Lung microvascular endothelial cell (primary cell): ENCODE data around the gene HERC2. TPM values are rescaled to one million over a fixed set of nuclear protein-coding genes. Genes with fewer than 3 reads are reported as not detected.

Experiments used
- DNase-seq, 2 donors: peaks; one replicate each; pipeline versions ENCODE4 v3.0.0 to v3.0.0-alpha.2; 2010; ENCODE audit warnings: low read depth in 2 of 2
- total RNA-seq: library from RNA; depleted of rRNA; stranded (reverse); fragments of >200 nt; gene quantifications from 2 replicates; pipeline ENCODE4 v1.2.1, GENCODE V29; 2014

HERC2 gene
- total RNA-seq, 1 donor from 2014 or later = 48.6 TPM

DNA sequence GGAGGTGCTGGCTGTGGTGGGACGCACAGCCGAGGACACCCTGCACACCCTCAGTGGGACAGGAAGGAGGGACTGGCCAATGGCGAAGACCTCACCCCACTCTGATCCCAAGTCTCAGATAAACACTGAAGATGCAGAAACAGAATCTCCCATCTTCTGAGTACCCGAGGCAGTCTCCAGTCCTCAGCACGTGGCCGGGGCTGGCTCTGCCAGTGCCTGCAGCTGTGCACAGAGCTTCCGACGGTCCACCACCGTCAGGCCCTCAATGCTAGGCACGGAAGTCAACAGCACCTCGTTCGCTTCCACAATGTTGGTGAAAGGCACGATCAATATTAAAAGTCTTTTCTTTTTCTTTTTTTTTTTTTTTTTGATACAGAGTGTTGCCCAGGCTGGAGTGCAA lies 206.1 kb downstream of the HERC2 start:
- DNase-seq = no peak

DNA sequence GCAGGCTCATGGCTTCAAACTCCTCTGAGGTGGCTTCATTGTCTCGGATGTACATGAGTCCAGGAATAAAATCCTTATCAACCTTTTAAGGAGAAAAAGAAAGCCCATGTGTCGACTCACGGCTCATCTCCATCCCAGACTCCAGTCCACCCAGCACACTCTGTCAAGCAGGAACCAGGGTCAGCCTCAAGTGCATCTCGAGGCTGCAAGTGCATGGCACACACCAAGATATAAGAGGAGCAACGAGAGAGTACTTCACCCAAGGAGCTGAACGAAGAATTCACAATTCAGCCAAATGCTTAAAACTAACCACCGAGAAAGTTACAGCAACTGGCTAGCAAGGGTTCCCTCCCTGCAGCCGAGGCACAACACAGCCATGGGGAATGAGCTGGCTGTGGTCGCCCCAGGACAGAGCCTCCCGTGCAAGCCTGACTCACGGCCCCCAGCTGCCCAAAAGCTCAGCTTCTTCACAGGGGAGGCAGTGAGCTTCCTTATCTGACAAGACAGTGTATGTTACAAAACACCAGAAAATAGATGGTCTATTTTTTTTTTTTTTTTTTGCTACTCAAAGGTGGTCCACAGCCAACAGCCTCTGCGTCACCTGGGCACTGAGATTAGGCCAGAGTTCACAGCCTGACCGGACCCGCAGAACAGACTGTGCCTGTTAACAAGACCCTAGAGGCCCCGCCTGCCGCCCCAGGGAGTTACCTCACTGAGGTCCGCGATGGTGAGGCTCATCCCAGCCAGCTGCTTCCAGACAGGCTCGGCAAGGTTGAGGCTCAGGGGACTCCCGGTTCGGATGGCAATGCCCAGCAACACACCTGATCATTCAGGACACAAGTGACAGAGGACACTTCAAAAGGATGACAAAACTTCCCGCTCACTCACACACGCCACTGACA lies 207.0 kb downstream of the HERC2 start:
- no peak for DNase-seq

DNA sequence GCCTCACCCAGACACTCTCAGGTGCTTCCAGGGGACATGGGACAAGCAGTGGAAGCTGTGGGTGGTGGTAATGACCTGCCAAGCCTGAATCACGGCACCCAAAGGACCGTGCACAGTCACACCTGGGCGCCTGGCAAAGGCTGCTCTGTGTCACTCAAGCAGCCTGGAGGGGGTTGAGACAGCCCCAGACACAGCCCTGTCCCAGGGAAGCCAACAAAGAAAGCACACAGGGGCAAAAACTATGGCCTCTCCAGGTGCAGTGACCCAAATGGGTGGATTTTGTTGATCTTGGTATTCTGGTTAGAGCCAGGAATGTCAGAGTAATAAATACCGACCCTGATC lies 207.9 kb downstream of the HERC2 start:
- DNase-seq = no peak

DNA sequence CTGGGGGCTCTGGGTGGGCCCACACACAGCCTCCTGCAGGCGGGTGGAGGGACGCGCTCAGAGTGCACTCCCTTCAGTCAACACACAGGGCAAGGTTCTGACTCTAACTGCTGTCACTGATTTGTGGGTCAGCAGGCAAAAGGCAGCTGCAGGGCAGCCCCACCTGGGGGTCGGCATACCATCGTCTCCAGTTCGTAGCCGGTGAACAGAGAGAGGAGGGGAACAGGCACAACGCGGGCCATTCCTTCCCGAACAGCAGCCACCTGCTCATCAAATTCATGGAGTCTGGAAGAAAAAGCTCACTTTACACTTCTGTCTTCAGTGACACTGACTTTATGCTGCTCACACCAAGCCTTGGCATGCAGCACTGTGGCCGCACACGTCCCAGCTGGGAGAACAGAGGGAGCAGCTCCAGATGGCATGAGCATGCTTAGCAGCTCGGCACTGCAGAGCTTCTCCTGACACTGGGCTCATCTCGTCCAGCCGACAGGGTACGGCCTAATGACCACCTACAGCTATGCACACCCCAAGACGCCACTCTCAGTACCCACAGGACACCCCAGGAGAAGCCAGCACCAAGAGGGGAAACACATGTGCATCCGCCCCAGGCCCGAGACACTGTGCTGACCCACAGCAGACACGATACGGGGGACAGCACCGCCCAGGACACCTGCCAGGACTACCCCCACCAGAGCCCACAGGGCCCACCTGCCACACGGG lies 208.4 kb downstream of the HERC2 start:
- DNase-seq = no peak

DNA sequence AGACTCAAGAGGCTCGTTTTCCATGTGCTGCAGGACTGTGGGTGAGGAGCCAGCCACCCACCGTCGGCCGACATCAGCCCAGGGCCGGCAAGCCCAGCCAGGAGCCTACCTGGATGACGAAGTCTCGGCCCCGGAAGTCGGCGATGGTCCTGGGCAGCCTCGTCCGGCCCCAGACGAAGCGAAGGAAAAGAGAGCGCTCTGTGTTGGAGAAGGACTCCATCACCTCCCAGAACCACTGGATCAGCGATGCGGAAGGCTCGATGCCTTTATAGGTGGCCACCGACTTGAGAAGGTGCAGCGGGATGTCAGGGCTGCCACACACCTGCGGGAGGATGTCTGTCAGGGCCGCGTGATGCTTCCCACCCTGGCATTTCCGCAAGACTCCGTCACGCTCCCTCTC lies 209.0 kb downstream of the HERC2 start:
- no peak for DNase-seq

DNA sequence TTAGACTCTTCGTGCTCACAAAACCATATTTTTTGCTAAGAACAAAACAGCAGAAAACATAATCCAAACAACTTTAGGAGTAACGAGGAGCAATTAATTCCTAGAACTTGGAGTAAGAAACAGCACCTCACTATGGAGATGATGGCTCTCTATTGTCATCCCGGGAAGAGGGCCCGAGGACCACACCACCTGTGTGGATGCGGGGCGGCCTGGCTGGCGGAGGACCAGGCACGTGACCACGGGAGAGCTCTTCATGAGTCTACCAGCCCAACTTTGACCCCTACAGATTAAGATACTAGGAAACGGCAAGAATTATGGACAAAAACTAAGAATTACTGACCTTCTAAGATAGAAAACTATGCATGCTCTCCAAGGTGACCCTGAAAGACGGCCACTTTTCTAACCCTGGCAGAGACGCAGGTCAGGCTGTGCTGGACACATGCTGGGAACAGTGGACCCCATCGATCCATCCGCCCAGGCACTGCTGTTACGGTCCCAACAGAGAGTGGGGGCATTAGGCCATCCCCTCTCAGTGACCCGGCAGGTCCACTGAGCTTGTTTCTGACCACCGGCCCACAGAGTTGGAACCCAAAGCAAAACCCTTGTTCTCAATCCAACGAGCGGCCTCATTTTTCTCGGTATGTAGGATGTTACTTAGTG lies 209.7 kb downstream of the HERC2 start:
- no peak for DNase-seq

DNA sequence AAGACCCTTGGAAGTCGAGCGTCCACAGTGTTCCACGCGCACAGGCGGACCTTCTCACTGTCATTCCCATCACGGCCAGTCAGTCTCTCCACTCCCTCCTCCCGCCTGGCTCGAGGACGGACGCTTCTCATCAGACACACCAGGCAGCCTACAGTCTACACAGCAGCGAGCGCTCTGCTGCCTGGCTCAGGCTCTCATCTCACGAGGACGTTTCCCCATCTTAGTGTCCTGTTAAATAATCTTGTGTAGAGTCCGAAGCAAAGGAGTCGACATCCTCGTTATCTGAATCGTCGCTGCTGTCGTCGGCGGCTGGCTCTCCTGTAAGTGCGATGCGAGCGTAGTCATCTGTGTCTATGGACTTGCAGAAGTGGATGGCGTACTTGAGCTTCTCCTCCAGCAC lies 210.4 kb downstream of the HERC2 start:
- no peak for DNase-seq

DNA sequence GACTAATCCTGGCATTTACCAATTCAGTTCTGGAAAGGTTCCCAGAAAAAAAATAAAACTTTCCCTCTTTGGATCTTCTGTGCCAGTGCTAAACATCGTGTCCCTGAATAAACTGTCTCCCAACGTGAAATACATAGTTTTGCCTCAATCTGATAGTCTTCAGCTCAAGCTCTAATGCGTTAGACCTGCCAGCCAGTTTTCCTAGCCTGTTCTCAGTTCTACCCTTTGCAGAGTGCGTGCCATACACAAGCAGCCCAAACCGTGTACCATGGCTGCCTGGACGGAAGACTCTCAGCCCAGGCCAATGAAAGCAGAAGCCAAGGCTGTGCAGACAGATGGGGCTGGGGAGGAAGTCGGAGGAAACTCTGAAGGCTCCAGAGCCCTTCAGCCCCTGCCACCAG lies 211.5 kb downstream of the HERC2 start:
- DNase-seq = no peak

DNA sequence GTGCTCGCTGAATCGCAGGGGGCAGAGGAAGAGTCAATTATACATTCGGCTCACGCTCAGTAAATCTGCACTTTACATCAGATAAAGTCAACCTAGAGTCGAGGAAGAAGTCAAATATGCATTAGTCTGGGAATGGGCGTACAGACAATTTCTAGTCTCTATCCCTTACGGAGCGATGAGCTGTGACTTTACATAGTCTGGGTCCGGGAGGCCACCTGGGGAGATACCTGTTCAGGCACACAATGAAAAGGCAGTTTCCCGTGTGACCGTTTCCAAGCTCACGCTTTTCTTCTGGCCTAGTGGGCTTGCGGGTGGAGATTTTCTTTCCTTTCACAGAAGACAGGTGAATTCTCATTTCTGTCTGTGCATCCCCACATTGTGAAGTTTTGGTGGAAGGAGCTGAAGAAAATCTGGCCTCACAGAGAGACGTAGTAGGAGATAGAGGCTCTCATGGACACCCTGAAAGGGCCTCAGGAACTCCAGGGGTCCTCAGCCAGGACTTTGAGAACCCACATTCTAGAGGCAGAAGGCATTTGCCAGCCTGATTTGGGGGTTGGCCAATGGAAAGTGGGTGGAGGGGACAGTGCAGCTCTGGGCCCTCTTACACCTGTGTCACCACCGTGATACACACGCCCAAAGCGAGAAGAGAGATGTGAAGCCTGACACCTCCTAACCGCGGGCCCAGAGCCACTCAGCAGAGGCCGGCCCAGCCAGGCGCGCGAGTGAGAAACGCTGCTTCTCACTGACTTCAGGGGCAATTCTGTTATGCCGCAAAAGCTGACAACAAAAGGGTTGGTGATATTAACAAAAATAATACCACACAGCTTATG lies 212.1 kb downstream of the HERC2 start:
- DNase-seq = no peak

DNA sequence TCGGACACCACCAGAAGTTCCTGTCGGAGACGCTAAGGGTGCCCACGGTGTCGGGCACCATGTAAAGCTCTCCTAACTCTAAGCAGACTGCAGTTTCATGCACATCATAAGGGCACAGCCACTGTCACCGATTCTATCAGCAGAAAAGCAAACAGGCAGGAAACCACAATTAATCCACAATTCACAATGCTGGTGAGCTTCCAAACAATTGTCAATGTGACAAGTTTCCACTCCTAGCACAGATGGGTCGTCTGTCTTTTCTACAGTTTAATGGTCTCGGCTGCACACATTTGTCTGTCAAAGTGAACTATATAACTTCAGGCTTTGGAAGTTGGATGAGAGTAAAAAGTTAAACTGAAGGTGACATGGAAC lies 214.1 kb downstream of the HERC2 start:
- DNase-seq = peak in 1 of 2 donors; percentile 40

DNA sequence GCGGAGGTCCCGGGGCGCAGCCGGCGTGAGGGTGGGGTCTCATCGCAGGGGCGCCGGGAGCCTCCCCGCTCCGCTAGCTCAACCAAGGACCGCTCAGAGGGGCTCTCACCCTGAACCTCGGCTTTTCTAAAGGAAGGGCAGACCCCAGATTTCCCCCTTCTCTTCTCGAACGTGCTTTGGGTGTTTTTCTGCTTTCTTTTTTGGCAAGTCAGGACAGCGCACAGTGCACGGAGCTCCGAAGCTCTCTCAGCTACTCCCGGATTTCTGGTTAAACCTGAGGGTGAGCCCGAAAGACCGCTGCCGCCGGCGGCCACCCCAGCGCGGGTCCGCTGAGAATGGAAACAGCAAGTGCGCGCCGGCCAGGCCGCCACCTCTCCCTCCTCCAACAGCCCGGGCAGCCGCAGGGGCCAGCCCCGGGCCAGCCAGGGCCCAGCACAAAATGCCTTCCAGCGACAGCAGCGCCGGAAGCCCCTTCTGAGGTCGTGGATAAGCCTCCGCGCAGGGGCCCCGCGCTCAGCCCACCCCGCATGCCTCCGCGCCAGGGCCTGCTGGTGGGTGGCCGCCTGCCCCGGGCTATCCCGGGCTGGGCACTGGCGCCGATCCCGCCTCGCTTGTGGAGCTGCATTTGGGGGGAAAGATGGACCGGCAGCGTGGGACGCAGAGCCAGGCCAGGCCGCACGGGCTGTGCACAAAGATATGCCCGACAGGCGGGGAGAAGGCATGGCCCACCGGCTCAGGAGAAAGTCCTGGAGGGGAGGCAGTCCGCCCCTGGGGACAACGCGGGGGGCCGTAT lies 214.7 kb downstream of the HERC2 start:
- peak; percentile 38 to 40 for DNase-seq

DNA sequence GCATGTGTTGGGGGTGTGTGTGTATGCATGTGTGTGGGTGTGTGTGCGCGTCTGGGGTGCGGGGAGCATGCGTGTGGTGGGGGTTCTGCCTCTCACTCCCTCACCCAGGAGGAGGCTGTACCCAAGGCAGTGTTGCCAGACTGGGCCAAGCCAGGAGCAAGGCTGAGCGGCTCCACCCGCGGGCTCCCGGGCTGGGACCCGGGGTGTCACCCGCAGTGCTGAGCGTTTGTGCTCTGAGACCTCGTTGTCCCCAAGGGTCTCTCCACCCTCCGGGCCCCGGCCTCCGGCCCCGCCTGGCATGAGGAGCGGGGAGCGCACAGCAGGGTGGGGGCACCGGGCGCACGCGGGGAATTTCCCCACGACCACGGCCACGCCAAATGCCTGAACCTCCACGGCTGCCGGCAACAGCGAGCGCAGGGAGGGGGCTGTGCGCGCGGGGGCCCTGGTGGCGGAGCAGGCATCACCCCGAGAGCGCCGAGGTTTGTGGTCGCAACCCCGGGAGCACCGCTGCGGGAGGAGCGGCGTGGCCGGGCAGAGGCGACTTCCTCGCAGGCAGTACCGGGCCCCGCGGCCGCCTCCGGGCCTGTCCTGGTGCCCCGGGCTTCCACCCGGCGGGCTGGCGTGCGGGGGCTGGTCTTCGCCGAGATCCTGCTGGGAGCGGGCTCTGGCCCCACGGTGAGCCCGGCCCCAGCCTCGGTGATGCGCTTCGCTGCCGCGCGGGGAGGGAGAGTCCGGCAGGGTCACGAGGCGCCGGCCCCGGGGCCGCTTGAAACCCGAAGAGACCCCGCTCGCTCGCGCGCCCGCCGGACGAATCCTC lies 215.5 kb downstream of the HERC2 start:
- peak; percentile 14 to 18 for DNase-seq

DNA sequence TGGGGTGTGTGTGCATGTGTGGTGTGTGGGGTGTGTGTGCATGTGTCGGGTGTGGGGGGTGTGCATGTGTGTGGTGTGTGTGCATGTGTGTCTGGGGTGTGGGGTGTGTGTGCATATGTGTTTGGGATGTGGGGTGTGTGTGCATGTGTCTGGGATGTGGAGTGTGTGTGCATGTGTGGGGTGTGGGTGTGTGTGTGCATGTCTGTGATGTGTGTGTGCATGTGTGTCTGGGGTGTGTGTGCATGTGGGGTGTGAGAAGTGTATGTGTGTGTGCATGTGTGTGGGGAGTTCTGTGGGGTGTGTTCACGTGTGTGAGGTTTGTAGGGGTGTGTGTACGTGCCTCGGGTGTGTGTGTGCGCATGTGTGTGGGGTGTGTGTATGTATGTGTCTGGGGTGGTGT lies 216.2 kb downstream of the HERC2 start:
- DNase-seq = no peak

DNA sequence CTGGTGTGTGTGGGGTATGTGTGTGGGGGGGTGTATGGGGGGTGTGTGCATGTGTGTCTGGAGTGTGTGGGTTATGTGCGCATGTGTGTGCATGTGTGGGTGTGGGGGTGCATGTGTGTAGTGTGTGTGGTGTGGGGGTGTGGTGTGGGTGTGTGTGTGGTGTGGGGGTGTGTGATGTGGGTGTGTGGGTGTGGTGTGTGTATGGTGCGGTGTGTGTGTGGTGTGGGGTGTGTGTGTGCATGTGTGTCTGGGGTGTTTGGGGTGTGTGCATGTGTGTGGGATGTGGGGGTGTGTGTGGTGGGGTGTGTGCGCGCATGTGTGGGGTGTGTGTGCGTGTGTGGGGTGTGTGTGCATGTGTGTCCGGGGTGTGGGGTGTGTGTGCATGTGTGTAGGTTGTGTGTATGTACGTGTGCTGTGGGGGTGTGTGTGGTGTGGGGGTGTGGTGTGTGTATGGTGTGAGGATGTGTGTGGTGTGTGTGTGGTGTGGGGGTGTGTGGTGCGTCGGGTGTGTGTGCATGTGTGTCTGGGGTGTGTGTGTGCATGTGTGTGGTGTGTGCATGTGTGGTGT lies 216.7 kb downstream of the HERC2 start:
- DNase-seq = no peak

DNA sequence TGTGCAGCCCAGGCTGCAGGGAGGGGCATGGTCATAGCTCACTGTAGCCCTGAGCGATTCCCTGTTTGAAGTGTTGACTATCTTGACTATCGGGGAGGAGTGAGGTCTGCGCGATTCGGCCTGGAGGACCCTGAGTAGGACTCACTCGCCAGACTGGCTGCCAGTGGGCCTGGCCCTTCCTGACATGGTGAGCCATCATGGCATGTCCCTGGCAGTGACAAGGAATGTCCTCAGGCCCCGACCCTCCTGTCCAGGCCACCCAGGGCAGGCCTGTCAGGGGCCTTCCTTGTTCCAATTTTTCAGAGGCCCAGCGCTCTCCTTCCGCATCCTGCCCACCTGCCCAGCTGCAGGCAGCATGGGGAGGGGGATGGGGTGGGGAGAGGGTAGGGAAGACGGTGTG lies 217.7 kb downstream of the HERC2 start:
- no peak for DNase-seq

DNA sequence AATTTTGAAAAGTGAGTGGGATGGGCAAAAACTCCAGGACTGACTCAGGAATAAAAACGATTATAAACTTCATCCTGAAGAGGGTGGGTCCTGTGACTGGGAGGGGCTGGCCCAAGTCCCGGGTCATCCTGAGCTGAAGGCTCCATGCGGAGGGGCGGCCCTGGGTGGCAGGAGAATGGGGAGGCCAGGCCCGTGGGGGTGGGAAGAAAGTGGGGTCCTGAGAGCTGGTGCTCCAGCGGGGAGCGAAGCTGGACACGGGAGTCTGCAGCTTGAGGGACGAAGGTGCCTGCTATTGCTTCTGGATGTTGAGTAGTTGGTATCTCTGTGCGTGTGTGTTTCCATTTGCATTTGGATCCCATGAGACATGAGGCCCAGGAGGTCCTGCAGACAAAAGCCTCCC lies 218.1 kb downstream of the HERC2 start:
- DNase-seq = no peak

DNA sequence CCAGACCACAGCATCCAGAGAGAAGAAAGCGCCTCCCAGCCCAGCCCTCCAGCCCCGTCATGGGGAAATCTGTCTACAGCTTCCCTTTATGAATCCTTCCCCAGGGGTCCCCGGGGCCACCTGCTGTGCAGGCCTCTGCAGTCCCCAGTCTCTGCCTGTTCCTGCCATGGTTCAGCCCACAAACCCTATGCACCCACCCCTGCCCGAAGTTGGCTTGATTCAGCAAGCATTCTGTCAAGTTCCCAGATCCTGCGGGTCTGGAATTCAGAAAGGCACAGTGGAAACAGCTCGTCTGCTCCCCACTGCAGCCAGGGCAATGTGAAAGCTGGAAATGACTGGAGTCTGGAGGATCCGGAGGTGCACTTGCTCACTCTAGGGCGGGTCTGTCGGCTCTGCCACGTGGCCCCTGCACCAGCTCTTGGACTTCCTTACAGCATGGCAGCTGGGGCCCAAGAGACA lies 220.0 kb downstream of the HERC2 start:
- no peak for DNase-seq

DNA sequence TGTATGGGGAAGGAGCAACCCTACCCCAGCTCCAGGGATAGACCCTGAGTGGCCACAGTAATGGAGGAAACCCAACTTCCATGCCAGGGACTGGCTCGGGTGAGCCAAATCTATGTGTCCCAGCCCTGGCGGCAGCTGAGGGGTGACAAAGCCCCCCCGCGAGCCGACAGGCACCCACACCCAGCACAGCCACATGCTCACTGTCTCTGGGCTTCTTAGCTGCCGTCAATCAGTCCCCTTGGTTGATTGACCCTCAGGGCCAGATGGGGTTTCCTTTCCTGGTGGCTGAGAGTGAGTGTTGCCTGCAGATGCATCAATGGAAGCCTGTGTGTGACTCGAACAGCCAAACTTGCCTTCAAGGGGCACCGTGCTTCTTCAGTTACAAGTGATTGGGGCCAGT lies 220.8 kb downstream of the HERC2 start:
- DNase-seq = no peak

DNA sequence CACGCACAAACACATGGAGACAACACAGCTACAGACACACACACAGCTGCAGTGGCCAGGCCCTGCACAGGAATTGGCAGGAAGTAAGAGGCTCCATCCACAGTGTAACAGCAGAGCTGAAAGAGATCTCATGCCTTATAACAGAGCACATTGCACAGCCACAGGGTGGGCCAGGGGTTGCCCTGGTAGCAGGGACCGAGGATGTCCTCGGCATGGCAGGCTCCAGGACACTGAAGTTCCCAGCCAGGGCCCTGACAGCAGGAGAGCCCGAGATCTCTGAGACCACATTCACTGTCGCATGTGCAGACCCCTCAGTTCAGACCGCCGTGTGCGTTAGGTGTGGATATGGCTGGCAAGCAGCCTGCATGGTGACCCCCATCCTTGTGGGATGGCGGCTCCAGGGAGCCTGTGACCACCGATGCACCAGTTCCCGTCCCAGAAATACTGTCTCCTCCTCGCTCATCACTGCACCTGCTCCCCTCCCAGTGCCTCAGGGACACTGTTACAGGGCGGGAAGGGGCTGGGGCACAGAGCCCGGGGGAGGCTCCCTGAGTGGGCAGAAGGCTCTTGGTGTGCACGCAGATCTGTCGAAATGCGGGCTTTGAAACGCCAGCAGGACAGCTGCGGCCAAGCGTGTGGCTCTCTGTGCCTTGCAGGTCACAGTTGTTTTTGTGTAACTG lies 221.3 kb downstream of the HERC2 start:
- DNase-seq = no peak
